HG03175 (cell line): ENCODE measurements around the gene SMTN.
A peak's percentile ranks its signal among the peaks of the same experiment; 100 is the strongest.
"Not testable (repeated sequence)": the region's sequence is repeated elsewhere in the genome, so short reads cannot be mapped to it uniquely, and the experiment has no call there.

Experiments used
- ATAC-seq: cut with Tn5 transposase; IDR thresholded peaks from one replicate; pipeline ENCODE4 v1.9.1; 2021; ENCODE audit warnings: mild to moderate bottlenecking, moderate library complexity; ENCODE audit not compliant: unreplicated experiment

SMTN gene

GRCh38 chr22:31080848-31081649, at the start of gene SMTN:
Gene SMTN, plus strand, starts transcription at chr22:31081318. Its CDS starts 1,941 bp downstream, at chr22:31083259.
- peak; percentile 58 for ATAC-seq

- no peak for ATAC-seq
These were observed 44.2 kb upstream of the SMTN start for GRCh38 chr22:31036671-31037550.

- no peak for ATAC-seq
These were observed 42.4 kb upstream of the SMTN start for GRCh38 chr22:31038686-31039085.

- ATAC-seq, result no peak
These were observed 41.7 kb upstream of the SMTN start for GRCh38 chr22:31039393-31039792.

- no peak for ATAC-seq
These were observed 40.3 kb upstream of the SMTN start for GRCh38 chr22:31040542-31041398.

GRCh38 chr22:31044262-31044861, 36.8 kb upstream of the SMTN start:
- no peak for ATAC-seq

GRCh38 chr22:31045900-31046538, 35.1 kb upstream of the SMTN start:
- ATAC-seq, result no peak

- no peak for ATAC-seq
These were observed 34.4 kb upstream of the SMTN start for GRCh38 chr22:31046539-31047226.

- no peak for ATAC-seq
These were observed 32.5 kb upstream of the SMTN start for GRCh38 chr22:31048570-31048969.

- no peak for ATAC-seq
These were observed 31.2 kb upstream of the SMTN start for GRCh38 chr22:31049815-31050420.

GRCh38 chr22:31055117-31055634, 25.9 kb upstream of the SMTN start:
- ATAC-seq, result no peak

GRCh38 chr22:31055635-31056159, 25.4 kb upstream of the SMTN start:
- ATAC-seq, result no peak

- no peak for ATAC-seq
These were observed 24.0 kb upstream of the SMTN start for GRCh38 chr22:31056986-31057599.

- ATAC-seq, result not testable (repeated sequence)
These were observed 21.5 kb upstream of the SMTN start for GRCh38 chr22:31059663-31060062.

- ATAC-seq, result no peak
These were observed 18.4 kb upstream of the SMTN start for GRCh38 chr22:31062566-31063230.

- ATAC-seq, result no peak
These were observed 16.7 kb upstream of the SMTN start for GRCh38 chr22:31064369-31064768.

- no peak for ATAC-seq
These were observed 12.1 kb upstream of the SMTN start for GRCh38 chr22:31068970-31069369.
